Measurements from ENCODE around the gene COA1. TPM values are rescaled to one million over a fixed set of nuclear protein-coding genes. Genes with fewer than 3 reads are reported as not detected.

Gene COA1
- total and polyA plus RNA-seq, 9 of the 15 experiments (the other 6 are each of a cell fraction or from before 2014, with no cell fraction given), result 98.9 to 463 (median 181) TPM

- no peaks in the 10 kb centered on the region; the same call in 1 of the 2 replicates for H3K9me3 ChIP-seq (replicated peaks; ENCODE audit: control insufficient read depth, insufficient read depth, low read depth, low read length)
- CTCF ChIA-PET (ENCODE audit: low intra/inter-chr PET ratio), result no interaction called here
- ATAC-seq, result peak; percentile 84
- no peak overlapping the region for H2AFZ ChIP-seq (ENCODE audit: low read depth, low read length)
- H3K36me3 ChIP-seq (ENCODE audit: control insufficient read depth, insufficient read depth, low read length), result peaks cover 3% of the 10 kb centered on the region; the same call in 1 of the 3 replicates
- in situ Hi-C loops (cut with MboI) (no loop called here), intact Hi-C loops (cut with micrococcal nuclease) (no loop called here)
- H3K4me2 ChIP-seq (ENCODE audit: insufficient read depth, low read length), result no peak overlapping the region; the same call in 1 of the 2 replicates
- H3K27me3 ChIP-seq (ENCODE audit: control insufficient read depth in 2 of 2, insufficient read depth in 2 of 2, low read length in 2 of 2), result no peaks in the 10 kb centered on the region
- peak; percentile 35 for FAIRE-seq
- H3K79me2 ChIP-seq (ENCODE audit: control insufficient read depth, insufficient read depth, low read length), result peaks cover 97% of the 10 kb centered on the region
- POLR2A ChIA-PET, result no interaction called here
- peak overlapping the region; percentile 64; the same call in 1 of the 3 replicates for H3K27ac ChIP-seq (ENCODE audit: extremely low read depth, low read depth, low read length)
- peak; percentile 28 to 47 (median 33) for DNase-seq (ENCODE audit: extremely low read depth in 1 of 4, low spot score in 3 of 4)
- H3K9me1 ChIP-seq (ENCODE audit: control insufficient read depth, insufficient read depth, low read length), result no peaks in the 10 kb centered on the region
- H3K4me3 ChIP-seq, result no peak overlapping the region
- peak overlapping the region in 1 of 2 experiments; percentile 30; a peak in 1 of 4 replicates for H3K9ac ChIP-seq (ENCODE audit: insufficient read depth in 1 of 2, low read depth in 2 of 2, low read length in 2 of 2)
- no peaks in the 10 kb centered on the region for H4K20me1 ChIP-seq (replicated peaks; ENCODE audit: control insufficient read depth, insufficient read depth, low read length)
- WGBS (ENCODE audit: insufficient coverage, low coverage, missing lambda C conversion rate), result 46% methylated on average over 4 of the region's 4 CpGs
- BruUV-seq (replicated peaks), result no TSS peak
- H3K4me1 ChIP-seq (replicated peaks in 1 of 2; ENCODE audit: control insufficient read depth in 2 of 2, insufficient read depth in 2 of 2, low read length in 2 of 2), result peaks cover 3 to 7% of the 10 kb centered on the region in 2 experiments; a peak in 3 of 5 replicates
- TF ChIP-seq FOXJ2 (tag; IDR thresholded peaks at IDR 0.05), result peak; percentile 40; the same call in 1 of the 2 replicates
- TF ChIP-seq MTA3 (IDR thresholded peaks at IDR 0.05; ENCODE audit: borderline replicate concordance), result no peak
- peak; percentile 33; the same call in 1 of the 2 replicates for TF ChIP-seq MYBL2 (IDR thresholded peaks at IDR 0.05; ENCODE audit: low read depth)
- no peak for TF ChIP-seq MYBL2 (CRISPR knock-in tag; IDR thresholded peaks at IDR 0.05; ENCODE audit: borderline replicate concordance)
- TF ChIP-seq POLR3A (IDR thresholded peaks at IDR 0.05; ENCODE audit: borderline replicate concordance, extremely low read depth, insufficient read depth, insufficient read length), result no peak
- TF ChIP-seq DACH1 (IDR thresholded peaks at IDR 0.05; ENCODE audit: partially characterized antibody), result peak; percentile 27
- TF ChIP-seq ZNF316 (IDR thresholded peaks at IDR 0.05), result peak; percentile 98
- peak; percentile 87 for TF ChIP-seq ATF3 (IDR thresholded peaks at IDR 0.05)
- no peak for TF ChIP-seq ATF3 (CRISPR knock-in tag; conservative IDR thresholded peaks at IDR 0.05)
- peak; percentile 42; the same call in 1 of the 2 replicates for TF ChIP-seq SMARCC2 (IDR thresholded peaks at IDR 0.05; ENCODE audit: low read depth)
- TF ChIP-seq ATF7 (IDR thresholded peaks at IDR 0.05), result peak; percentile 57
- TF ChIP-seq SIX5 (IDR thresholded peaks at IDR 0.05; ENCODE audit: borderline replicate concordance in 1 of 2, insufficient read depth in 1 of 2, low read depth in 1 of 2, low read length in 2 of 2), result no peak
- peak; percentile 77 for TF ChIP-seq MAFF (IDR thresholded peaks at IDR 0.05; ENCODE audit: low read length)
- peak; percentile 67 for TF ChIP-seq THRA (IDR thresholded peaks at IDR 0.05)
- peak; percentile 68 for TF ChIP-seq EP300 (IDR thresholded peaks at IDR 0.05; ENCODE audit: low read length)
- no peak for TF ChIP-seq SIN3A (IDR thresholded peaks at IDR 0.05; ENCODE audit: borderline replicate concordance in 2 of 2, control insufficient read depth in 1 of 2, low read depth in 2 of 2, low read length in 2 of 2)
- no peak for TF ChIP-seq ERF (CRISPR knock-in tag; IDR thresholded peaks at IDR 0.05)
- peak; percentile 79 for TF ChIP-seq DPF2 (IDR thresholded peaks at IDR 0.05)
- TF ChIP-seq MAFG (tag; conservative IDR thresholded peaks at IDR 0.05), result peak; percentile 90
- no peak for TF ChIP-seq BDP1 (IDR thresholded peaks at IDR 0.05; ENCODE audit: insufficient read depth, insufficient read length)
Observed at GRCh38 chr7:43674559-43675436, 54.5 kb downstream of the COA1 start.
